Kidney (tissue), 14 donors: Measurements from ENCODE around the gene ZCWPW1. TPM values are rescaled to one million over a fixed set of nuclear protein-coding genes. Genes with fewer than 3 reads are reported as not detected.

Source experiments
- DNase-seq, 5 donors: peaks; one replicate each; pipeline ENCODE4 v3.0.0-alpha.2; 2013 to 2020
- FAIRE-seq: peaks from 2 replicates; lab custom pipeline; 2012; peaks lifted over from hg19 to GRCh38; lab: Jason Lieb, UNC
- H3K27ac ChIP-seq, 2 donors: one replicate each; pipeline ENCODE4 v1.7.0; 2013; ENCODE audit warnings: low read depth in 2 of 2, low read length in 2 of 2, inconsistent platforms in 1 of 2
- H3K27me3 ChIP-seq: one replicate; pipeline ENCODE4 v1.7.1; 2013; ENCODE audit warnings: low read length, inconsistent platforms; ENCODE audit not compliant: control insufficient read depth, insufficient read depth
- H3K36me3 ChIP-seq, 3 donors: one replicate each; pipeline versions ENCODE4 v1.7.0 to v1.7.1; 2013; ENCODE audit warnings: low read length in 3 of 3, control low read depth in 1 of 3, inconsistent platforms in 1 of 3; ENCODE audit not compliant: insufficient read depth in 3 of 3, control insufficient read depth in 2 of 3
- H3K4me1 ChIP-seq, 3 donors: one replicate each; pipeline versions ENCODE4 v1.7.0 to v1.7.1; 2013; ENCODE audit warnings: low read length in 3 of 3, inconsistent platforms in 1 of 3, low read depth in 1 of 3; ENCODE audit not compliant: control insufficient read depth in 2 of 3, insufficient read depth in 2 of 3
- H3K4me3 ChIP-seq, 3 donors: one replicate each; pipeline versions ENCODE4 v1.7.0 to v1.8.1; 2013; ENCODE audit warnings: low read length in 3 of 3, control low read depth in 1 of 3, inconsistent platforms in 1 of 3
- H3K9ac ChIP-seq, 3 donors: one replicate each; pipeline versions ENCODE4 v1.7.0 to v1.7.1; 2013; ENCODE audit warnings: low read length in 3 of 3, control low read depth in 1 of 3, inconsistent platforms in 1 of 3
- H3K9me3 ChIP-seq, 3 donors: one replicate each; pipeline versions ENCODE4 v1.7.0 to v1.7.1; 2013; ENCODE audit warnings: low read length in 3 of 3, control low read depth in 1 of 3, inconsistent platforms in 1 of 3; ENCODE audit not compliant: control insufficient read depth in 2 of 3, insufficient read depth in 1 of 3
- CTCF ChIP-seq: IDR thresholded peaks from 3 replicates; pipeline ENCODE4 v1.5.1; 2012; ENCODE audit warnings: mild to moderate bottlenecking, moderate library complexity, borderline replicate concordance; ENCODE audit not compliant: insufficient read depth; ENCODE audit errors: extremely low read depth
- intact Hi-C: fragments of 100-400 bp; cut with DNase I; formaldehyde crosslinking; loops from one replicate; pipeline ENCODE4 v1.11.1; 2022
- polyA plus RNA-seq: library from polyadenylated mRNA; stranded (reverse); fragments of 350-450 nt; fragmentation: Illumina TruSeq; extraction: RNeasy Lipid Tissue Mini Kit (QIAGEN cat#74804); gene quantifications from one replicate; pipeline ENCODE4 v1.2.3, GENCODE V29; 2014; ENCODE audit warnings: low read depth, low replicate concordance; ENCODE audit not compliant: insufficient read depth
- total RNA-seq: library from RNA; stranded (reverse); fragmentation: NEBNext Ultra II Directional; extraction: Animal tissue kit (Norgen Biotek cat#: 25700); gene quantifications from one replicate; pipeline ENCODE4 v1.2.1, GENCODE V29; 2021
- donor health status: control.
- donor health status: control.
- donor health status: control.
- donor health status: control.
- donor health status: control.
- donor health status: DM: yes; HTN: yes; CAD: no.
- donor health status: Normal renal cell carcinoma (clear cell type).

ZCWPW1 gene
- total and polyA plus RNA-seq, 2 donors from 2014 or later = 3.0 to 7.9 TPM

- Histone ChIP-seq H3K27ac (peak overlapping the region in 1 of 2 donors; percentile 4), H3K4me3 (no peak overlapping the region), H3K4me1 (peaks cover 0 to 5% (median 0%) of the 10 kb centered on the region in 3 donors), H3K27me3 (no peaks in the 10 kb centered on the region), H3K36me3 (peaks cover 0 to 3% (median 0%) of the 10 kb centered on the region in 3 donors), H3K9ac (no peak overlapping the region), H3K9me3 (no peaks in the 10 kb centered on the region)
- TF ChIP-seq CTCF = peak; percentile 62
- DNase-seq (peak; percentile 68 to 93 (median 73)), FAIRE-seq (no peak)
- intact Hi-C loops = loop anchor here (10.0 kb wide), 1 partner anchor 219 kb away; no protein-coding TSS in a partner anchor
These were observed 37.3 kb upstream of the ZCWPW1 start for GRCh38 chr7:100465702-100466311.

- H3K36me3 ChIP-seq = peaks cover 0 to 3% (median 0%) of the 10 kb centered on the region in 3 donors
- H3K4me3 ChIP-seq = no peak overlapping the region
- no peaks in the 10 kb centered on the region for H3K9me3 ChIP-seq
- H3K27me3 ChIP-seq = no peaks in the 10 kb centered on the region
- no peak for TF ChIP-seq CTCF
- H3K9ac ChIP-seq = no peak overlapping the region
- H3K27ac ChIP-seq = no peak overlapping the region
- intact Hi-C loops = loop anchor here (10.0 kb wide), 1 partner anchor 220 kb away; no protein-coding TSS in a partner anchor
- peaks cover 0 to 5% (median 0%) of the 10 kb centered on the region in 3 donors for H3K4me1 ChIP-seq
- FAIRE-seq (no peak), DNase-seq (peak in 1 of 5 donors; percentile 40)
These were observed 36.8 kb upstream of the ZCWPW1 start for GRCh38 chr7:100465299-100465698.

GRCh38 chr7:100464791-100465190 lies 36.3 kb upstream of the ZCWPW1 start:
- Histone ChIP-seq H3K4me3 (no peak overlapping the region), H3K9me3 (no peaks in the 10 kb centered on the region), H3K27me3 (no peaks in the 10 kb centered on the region), H3K4me1 (peaks cover 0 to 3% (median 0%) of the 10 kb centered on the region in 3 donors), H3K9ac (no peak overlapping the region), H3K36me3 (peaks cover 0 to 3% (median 0%) of the 10 kb centered on the region in 3 donors), H3K27ac (no peak overlapping the region)
- TF ChIP-seq CTCF = no peak
- FAIRE-seq = no peak
- intact Hi-C loops = loop anchor here (10.0 kb wide), 1 partner anchor 220 kb away; no protein-coding TSS in a partner anchor
- DNase-seq = no peak
